ENCODE data around the gene MND1.
A peak's percentile ranks its signal among the peaks of the same experiment; 100 is the strongest.

MND1 gene

GRCh38 chr4:153344131-153345011 is at the start of gene MND1:
Gene MND1, plus strand, starts transcription at chr4:153344688. Its CDS starts 50 bp downstream, at chr4:153344738.
- DNase-seq = peak; percentile 86

DNA sequence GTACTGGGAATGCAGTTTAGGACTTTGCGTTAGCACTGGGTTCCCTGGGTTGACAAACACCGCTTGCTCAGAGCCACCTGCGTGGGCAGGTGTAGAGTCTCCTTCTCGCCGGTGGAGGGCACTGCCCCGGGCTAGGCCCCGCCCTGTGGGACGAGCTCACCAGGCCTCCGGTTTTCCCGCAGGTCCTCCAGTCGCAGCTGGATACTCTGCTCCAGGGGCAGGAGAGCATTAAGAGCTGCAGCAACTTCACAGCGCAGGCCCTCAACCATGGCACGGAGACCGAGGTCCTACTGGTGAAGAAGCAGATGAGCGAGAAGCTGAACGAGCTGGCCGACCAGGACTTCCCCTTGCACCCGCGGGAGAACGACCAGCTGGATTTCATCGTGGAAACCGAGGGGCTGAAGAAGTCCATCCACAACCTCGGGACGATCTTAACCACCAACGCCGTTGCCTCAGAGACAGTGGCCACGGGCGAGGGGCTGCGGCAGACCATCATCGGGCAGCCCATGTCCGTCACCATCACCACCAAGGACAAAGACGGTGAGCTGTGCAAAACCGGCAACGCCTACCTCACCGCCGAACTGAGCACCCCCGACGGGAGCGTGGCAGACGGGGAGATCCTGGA is 49.2 kb upstream of the MND1 start:
- DNase-seq = no peak

DNA sequence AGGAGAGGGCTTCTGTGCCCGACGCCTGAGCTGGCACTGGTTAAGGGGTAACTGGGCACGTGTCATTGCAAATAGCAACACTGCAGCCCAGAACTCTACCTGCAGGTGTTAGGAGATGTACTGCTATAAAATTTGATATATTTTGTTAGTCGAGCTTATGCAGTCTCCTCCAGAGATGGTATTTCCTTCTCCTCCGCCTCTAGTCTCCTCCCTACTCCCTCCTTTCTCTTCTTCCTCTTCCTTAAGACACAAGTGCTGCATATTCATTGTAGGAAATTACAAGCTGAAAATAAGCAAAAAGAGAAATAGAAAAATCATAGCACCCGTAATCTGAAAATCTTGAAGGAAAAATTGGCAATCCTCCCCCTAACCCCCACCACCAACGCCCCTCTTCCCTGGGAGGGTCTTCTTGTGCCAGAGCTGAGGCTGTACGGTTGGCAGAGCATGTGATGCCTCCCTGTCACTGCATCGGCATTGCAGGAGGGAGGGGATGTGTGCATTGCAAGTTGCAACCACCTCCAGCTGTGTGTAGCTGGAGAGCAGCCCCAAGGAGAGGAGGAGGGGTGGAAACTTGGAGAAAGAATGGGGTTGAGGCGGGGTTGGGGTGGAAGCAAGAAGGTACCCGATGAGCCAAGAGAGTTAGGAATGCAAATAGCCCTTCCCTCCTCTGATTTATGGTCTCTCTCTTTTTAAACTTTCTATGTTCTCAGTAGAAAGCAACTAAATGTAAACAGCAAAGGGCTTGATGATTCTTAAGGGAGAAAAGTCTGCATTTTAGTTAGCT is 48.3 kb upstream of the MND1 start:
- no peak for DNase-seq

DNA sequence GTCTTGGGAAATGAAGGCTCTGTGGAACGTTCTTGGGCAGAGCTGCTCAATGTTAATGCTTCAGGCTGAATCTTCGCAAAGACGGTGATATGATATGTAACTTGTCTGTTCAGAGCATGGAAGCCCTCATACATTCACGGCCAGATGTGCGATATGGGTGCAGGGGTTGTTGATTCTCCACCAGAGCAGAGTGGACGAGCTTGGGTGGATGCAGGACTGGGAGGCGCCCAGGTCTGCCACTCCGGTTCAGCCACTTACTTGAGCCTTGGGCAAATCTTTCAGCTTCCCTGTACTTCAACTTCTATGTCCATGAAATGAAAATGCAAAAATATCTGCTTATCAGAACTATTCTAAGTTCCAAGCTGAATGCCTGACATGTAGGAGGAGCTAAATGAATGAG is 47.4 kb upstream of the MND1 start:
- DNase-seq = no peak

- DNase-seq = no peak
Measured at GRCh38 chr4:153310793-153311192, 33.7 kb upstream of the MND1 start.

DNA sequence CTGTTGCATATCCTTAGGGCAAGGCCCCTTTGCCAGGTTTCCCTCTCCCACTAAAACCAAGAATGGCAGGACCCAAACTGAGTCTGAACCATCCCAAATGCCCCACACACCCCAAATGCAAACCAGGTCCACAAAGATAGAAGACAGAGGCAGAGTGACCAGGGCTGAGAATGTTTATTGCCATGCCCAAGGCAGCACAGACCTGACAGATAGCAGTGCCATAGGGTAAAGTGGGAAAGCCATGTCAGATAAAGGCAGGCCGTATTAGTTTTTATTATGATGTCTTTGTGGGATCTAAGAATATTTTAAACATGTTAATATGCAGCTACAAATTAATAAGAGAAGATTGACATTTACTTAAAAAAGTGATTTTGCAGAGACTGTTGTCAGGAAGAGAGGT is 29.6 kb upstream of the MND1 start:
- no peak for DNase-seq

- DNase-seq = peak; percentile 68
Measured at GRCh38 chr4:153318696-153319320, 25.7 kb upstream of the MND1 start.

DNA sequence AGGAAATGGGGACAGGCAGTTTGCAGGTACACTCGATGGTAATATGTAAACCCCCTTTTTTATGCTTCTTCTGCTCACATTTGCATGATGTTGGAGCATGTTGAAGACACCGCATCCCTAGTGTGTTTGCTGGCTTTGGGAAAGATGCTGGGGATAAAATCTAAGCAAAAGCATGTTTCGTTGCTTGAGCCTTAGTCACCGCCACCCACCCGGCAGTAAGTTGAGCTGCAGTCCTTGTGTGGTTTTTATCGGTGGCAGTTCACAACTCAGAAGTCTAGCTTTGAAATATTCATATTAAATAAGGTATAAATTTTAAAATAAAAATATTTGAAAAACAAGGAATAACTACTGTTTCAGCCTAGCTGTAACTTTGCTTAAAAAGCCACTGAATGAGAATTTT is 21.7 kb upstream of the MND1 start:
- DNase-seq = no peak

DNA sequence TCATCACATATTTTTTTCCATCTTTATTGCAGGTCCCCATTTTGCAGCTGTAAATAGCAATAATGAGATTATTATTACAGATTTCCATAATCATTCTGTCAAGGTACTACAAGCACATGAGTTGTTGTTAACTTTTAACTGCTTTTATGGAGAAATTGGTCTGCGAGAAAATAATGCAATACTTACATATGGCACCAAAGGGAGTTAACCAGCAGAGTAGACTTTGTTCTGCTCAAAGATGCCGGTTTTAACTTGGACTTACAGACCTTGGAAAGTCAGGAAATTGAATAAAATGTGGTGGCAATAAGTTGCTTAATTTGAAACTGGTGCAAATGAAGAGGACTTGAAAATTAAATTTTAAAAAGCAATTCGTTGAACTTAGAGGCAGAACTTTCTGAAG is 20.4 kb upstream of the MND1 start:
- DNase-seq = no peak

DNA sequence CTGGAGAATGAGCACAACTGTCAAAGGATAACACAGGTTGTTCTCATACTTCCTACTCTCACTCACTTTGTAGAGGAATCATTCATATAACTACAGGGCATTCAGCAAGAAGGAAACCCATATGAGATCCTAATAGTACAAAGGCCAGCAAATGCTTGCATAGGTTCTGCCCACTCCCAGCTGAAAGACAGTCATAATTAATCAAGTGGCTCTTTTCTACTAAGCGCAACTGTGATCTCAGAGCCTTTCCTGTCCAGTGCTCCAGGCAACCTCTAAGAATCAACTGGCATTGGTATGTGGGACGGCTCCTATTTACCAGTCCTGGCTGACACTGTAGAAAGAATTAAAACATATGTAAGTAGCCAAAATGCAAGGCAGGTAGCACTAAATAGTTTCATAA is 18.9 kb upstream of the MND1 start:
- DNase-seq = no peak

DNA sequence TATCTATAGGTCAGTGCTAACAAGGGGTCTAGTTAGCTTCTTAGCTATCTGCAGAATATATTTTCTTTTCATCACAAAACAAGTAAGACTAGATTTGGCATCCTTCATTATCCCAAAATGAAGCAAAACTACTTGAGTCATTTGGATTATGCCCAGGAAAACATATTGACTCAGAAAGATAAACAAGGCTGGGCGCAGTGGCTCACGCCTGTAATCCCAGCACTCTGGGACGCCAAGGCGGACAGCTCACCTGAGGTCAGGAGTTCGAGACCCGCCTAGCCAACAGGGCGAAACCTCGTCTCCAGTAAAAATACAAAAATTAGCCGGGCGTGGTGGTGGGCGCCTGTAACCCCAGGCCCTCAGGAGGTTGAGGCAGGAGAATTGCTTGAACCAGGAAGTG is 18.0 kb upstream of the MND1 start:
- no peak for DNase-seq

DNA sequence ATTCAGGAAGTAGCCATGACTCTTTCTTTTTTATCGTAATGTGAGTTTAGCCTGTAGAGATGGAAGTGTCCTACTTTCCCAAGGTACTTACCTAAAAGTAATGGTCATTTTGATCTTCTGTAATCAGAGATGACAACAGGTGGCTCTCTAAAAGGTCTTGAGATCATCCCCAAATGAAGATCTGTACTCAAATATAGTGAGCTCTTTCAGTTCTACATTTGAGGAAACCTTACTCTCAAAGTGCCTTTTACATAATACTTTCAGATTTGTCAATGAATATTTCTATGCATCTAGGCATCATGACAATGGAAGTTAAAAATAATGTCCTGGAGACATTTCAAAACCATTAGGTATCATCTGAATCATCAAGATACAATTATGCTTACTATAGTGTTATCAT is 17.2 kb upstream of the MND1 start:
- no peak for DNase-seq

GRCh38 chr4:153332936-153333335 is 11.6 kb upstream of the MND1 start:
- no peak for DNase-seq

DNA sequence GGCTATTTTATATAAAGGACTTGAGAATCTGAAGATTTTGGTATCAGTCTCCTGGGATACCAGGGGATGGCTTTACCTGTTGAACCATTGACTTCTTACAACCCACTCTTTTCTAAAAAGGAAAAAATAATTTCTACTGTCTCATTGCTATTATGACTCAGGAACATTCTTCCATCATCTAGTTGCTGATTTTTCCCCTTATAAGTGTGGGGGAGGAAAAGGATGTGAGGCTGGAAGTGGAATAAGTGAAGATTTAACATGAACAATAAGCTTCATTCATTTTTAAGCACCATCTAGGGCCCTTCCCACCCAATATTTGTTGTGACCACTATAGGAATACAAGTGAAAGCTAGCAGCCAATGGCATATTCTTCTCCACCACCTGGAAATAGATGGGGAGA is 10.6 kb upstream of the MND1 start:
- no peak for DNase-seq

DNA sequence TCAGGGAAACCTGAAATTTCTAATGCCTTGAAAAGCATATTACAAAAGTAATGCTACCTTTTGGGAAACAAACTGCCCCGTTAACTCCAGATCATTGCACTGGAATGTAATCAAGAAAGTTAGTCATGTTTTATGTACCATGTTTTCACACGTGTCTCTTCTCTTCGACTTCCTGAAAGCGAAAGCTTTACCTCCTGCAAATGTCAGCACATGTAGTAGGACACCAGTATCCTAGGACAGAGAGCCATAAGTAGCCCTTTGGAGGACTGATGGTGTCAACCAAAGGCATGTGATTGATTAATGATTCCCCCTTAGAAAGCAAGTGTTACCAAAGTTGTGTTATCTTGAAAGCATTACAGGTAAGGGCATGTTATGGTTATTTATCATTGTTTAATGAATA is 8.8 kb upstream of the MND1 start:
- DNase-seq = no peak

DNA sequence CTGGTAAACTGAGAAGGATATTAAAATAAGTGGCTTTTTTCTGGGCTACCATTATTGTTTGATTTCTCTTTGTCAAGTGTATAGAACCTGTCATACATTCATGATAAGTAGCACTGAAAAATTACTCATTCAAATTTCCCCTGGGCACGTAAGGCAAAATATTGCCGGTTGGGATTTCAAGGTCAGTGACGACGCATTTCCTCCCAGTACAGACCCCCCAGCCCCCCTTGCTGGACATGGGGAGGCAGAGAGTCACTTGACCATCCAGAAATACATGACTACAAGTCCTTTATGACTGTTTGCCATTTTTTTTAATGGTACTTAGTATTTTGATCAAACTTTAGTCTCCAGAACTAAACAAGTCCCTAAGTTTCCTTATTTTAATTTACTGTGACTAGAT is 6.8 kb upstream of the MND1 start:
- DNase-seq = no peak

- no peak for DNase-seq
Measured at GRCh38 chr4:153341575-153342090, 2.9 kb upstream of the MND1 start.

DNA sequence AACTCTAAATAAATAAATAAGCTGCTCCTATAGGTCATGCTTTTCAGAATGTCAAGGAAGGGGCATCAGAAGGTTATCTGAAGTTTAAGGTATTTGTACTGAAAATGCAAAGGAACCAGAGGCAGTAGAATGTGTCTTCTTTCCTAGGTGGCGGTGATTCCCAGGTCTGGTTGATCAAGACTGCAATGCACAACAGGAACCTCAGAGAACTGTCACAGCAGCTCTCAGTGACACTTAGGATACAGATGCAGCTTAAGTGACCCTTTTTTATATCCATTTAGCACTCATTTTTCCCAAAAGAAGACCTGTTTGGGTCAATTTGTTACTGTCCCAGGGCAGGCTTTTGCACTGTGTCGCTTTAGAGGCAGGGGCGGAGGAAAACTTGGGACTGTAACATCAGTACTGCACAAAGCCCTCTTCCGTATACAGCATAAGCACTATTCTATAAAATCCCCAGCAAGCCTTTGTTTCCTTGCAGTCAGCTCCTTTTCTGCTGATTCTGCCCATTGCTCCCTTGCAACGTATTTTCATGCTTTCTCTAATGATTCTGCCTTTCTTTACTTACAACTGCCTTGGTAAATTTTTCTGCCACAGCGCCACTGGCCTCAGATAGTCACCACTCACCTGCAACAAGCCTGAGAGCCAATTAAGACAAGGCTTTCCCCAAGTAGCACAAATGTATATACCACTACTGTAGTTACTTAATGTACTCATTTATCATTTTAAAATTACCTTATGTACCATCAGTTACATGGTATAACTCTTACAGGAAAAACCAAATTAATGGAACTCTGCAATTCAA is 1.5 kb upstream of the MND1 start:
- DNase-seq = no peak

DNA sequence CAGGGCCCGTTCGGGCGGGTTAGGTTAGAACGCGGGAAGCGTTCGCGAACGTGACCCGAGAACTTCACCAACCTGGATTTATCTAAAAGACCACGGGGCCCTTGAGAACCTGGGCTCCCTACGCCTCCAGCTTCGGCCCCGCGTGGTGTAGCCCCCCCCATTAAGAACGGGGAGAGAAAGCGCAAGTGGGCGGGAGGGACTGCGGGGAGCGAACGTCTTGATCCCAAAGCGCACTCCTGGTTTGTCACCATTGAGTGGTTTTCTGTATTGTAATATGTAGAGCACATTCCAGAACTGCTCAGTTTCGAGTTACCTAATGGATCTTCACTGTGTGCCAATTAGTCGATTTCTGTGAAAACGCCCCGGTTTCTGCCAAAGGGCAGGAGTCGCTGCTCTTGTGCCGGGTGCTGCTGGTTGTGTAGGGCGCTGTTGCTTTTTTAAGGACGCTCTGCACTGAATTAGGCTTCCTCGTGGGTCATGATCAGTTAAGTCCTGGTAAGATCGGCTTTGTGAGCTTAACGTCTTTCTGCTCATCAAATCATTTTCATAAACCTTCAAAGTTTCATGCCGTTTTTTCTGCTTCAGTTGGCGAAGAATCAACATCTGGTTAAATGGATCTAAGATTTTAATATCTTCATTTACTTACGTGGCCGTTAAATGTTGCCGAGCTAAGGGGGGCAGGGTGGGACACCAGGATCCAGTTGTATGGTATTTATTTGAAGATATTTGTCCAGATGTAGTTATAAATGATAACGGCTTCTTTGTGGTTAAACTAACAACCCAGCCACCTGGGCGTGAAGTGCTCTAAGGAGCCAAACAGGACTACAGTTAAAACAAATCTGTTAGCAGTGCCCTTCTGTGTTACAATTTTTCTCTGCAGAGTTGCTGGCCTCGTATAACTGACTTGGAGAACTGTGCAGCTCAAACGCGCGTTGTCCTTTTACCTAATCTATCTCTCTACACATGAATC is 809 bp downstream of the MND1 start:
- peak; percentile 75 for DNase-seq

GRCh38 chr4:153346031-153346430 is 1.5 kb downstream of the MND1 start:
- no peak for DNase-seq

- DNase-seq = no peak
Measured at GRCh38 chr4:153346563-153346962, 2.1 kb downstream of the MND1 start.
